Tibial artery (tissue), 4 donors: ENCODE measurements around the gene ACSF2.

Source experiments
- DNase-seq, 2 donors: peaks; one replicate each; pipeline ENCODE4 v3.0.0-alpha.2; 2019
- H3K27ac ChIP-seq, 2 donors: fragments of 200-600 bp; sonication (generic) in 1 of 2; 1 replicate in 1 of 2; 2 replicates in 1 of 2; pipeline ENCODE4 v1.5.1; 2018 to 2019; ENCODE audit warnings: mild to moderate bottlenecking in 1 of 2
- H3K27me3 ChIP-seq, 2 donors: fragments of 200-600 bp; sonication (generic) in 1 of 2; one replicate each; pipeline versions ENCODE4 v1.5.1 to v1.6.0; 2016 to 2019
- H3K36me3 ChIP-seq, 3 donors: fragments of 200-600 bp; sonication (generic) in 2 of 3; one replicate each; pipeline ENCODE4 v1.5.1; 2016 to 2019; ENCODE audit warnings: mild to moderate bottlenecking in 2 of 3
- H3K4me1 ChIP-seq, 4 donors: fragments of 200-600 bp; sonication (generic) in 2 of 4; 1 replicate in 3 of 4; 2 replicates in 1 of 4; pipeline ENCODE4 v1.5.1; 2016 to 2019
- H3K4me3 ChIP-seq, 2 donors: fragments of 200-600 bp; sonication (generic) in 1 of 2; 1 replicate in 1 of 2; 2 replicates in 1 of 2; pipeline ENCODE4 v1.5.1; 2018 to 2019; ENCODE audit warnings: mild to moderate bottlenecking in 2 of 2
- H3K9me3 ChIP-seq, 3 donors: fragments of 200-600 bp; sonication (generic) in 1 of 3; one replicate each; pipeline ENCODE4 v1.5.1; 2016 to 2019
- intact Hi-C: fragments of 100-400 bp; cut with DNase I; formaldehyde crosslinking; loops from one replicate; pipeline ENCODE4 v1.15.0; 2023; ENCODE audit warnings: low total_unique reads
- TF ChIP-seq, protein P1 (sequence below), 2 experiments: fragments of 200-600 bp in 1 of 2; fragments of 450-650 bp in 1 of 2; IDR thresholded peaks; one replicate each; pipeline ENCODE4 v1.5.1; 2017 to 2019; ENCODE audit warnings: antibody characterized with exemption in 2 of 2, mild to moderate bottlenecking in 1 of 2, moderate library complexity in 1 of 2

The ACSF2 gene, protein sequence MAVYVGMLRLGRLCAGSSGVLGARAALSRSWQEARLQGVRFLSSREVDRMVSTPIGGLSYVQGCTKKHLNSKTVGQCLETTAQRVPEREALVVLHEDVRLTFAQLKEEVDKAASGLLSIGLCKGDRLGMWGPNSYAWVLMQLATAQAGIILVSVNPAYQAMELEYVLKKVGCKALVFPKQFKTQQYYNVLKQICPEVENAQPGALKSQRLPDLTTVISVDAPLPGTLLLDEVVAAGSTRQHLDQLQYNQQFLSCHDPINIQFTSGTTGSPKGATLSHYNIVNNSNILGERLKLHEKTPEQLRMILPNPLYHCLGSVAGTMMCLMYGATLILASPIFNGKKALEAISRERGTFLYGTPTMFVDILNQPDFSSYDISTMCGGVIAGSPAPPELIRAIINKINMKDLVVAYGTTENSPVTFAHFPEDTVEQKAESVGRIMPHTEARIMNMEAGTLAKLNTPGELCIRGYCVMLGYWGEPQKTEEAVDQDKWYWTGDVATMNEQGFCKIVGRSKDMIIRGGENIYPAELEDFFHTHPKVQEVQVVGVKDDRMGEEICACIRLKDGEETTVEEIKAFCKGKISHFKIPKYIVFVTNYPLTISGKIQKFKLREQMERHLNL

DNA sequence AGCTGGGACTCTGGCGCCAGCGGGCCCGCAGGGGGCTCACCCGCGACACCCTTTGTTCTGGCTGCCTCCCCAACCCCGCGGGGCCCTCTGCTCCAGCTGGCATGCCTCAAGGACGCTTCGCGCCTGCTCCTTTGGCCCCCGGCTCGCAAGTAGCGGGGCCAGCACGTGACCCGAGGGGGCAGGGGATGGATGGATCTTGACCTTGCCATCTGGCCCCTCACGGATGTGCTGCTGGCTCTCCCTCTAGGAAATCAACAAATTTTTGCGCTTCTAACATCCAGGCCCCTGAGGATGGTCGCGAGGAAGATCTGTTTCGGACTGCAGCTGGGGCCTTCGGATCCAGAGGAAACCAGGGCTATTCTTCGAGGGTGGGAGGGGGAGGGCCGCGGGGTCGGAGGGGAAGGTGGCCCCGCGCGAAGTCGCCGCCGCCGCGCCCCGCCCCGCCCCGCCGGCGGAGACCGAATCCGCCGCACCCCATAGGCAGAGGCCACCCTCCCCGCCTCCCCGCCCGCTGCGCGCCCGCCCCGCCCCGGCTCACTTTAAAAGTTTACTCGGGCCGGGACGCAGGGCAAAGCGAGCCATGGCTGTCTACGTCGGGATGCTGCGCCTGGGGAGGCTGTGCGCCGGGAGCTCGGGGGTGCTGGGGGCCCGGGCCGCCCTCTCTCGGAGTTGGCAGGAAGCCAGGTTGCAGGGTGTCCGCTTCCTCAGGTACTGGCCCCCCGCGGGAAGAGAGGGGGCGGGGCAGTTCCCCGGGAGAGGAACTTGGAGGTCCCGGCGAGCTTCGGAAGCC, at the start of gene ACSF2:
Gene ACSF2, plus strand, starts transcription at position 537 of the 790 bp plus-strand sequence. Its CDS starts 44 bp downstream, at position 581.
- Histone ChIP-seq H3K4me3 (peak within 1 kb of the TSS; percentile 69 to 89), H3K27me3 (no peaks in the 10 kb centered on the region), H3K4me1 (peaks cover 0 to 38% (median 20%) of the 10 kb centered on the region in 4 donors), H3K27ac (peak within 1 kb of the TSS; percentile 81 to 86), H3K36me3 (no peaks in the 10 kb centered on the region), H3K9me3 (no peaks in the 10 kb centered on the region)
- DNase-seq, result peak; percentile 75 to 85
- TF ChIP-seq, protein P1, sequence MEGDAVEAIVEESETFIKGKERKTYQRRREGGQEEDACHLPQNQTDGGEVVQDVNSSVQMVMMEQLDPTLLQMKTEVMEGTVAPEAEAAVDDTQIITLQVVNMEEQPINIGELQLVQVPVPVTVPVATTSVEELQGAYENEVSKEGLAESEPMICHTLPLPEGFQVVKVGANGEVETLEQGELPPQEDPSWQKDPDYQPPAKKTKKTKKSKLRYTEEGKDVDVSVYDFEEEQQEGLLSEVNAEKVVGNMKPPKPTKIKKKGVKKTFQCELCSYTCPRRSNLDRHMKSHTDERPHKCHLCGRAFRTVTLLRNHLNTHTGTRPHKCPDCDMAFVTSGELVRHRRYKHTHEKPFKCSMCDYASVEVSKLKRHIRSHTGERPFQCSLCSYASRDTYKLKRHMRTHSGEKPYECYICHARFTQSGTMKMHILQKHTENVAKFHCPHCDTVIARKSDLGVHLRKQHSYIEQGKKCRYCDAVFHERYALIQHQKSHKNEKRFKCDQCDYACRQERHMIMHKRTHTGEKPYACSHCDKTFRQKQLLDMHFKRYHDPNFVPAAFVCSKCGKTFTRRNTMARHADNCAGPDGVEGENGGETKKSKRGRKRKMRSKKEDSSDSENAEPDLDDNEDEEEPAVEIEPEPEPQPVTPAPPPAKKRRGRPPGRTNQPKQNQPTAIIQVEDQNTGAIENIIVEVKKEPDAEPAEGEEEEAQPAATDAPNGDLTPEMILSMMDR (IDR thresholded peaks at IDR 0.05), result no peak
- intact Hi-C loops, result no loop called here

DNA sequence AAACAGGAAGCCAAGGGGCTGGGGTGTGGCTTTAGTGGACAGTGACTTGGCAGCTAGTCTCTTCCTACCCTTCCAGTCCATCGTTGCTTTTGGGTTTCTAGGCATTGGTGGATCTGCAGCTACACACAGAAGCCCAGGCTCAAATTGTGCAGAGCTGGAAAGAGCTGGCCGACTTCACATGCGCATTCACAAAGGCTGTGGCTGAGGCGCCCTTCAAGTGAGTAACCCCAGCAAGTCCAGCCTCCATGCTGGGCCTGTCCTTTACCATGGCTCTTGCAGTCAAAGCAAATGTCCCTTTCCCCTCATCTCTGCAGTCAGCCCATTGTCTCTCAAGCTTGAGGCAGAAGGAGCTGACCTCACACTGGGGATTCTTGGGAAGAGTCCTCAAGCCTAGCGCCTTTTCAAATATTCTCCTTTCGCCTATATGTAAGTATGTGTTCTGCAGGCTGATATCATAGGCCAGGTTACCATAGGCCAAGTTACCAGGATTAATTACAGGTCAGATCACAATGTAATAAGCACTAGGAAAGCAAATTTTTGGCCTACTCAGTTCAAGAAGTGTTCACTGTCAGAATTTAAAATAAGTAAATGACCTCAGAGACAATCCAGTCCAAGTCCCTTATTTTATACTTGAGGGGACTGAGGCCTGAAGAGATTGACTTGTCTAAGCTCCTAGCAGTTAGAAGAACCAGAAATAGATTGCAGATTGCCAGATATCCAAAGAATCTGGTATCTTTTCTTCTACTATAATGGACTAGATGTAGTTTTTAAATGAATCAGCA, 46.5 kb upstream of the ACSF2 start:
- H3K9me3 ChIP-seq, result no peaks in the 10 kb centered on the region
- no peak overlapping the region for H3K4me3 ChIP-seq
- intact Hi-C loops, result no loop called here
- H3K27ac ChIP-seq, result no peak overlapping the region
- H3K27me3 ChIP-seq, result no peaks in the 10 kb centered on the region
- TF ChIP-seq, protein P1 (IDR thresholded peaks at IDR 0.05), result no peak
- no peak for DNase-seq
- peaks cover 22 to 45% (median 37%) of the 10 kb centered on the region in 3 donors for H3K36me3 ChIP-seq
- H3K4me1 ChIP-seq, result no peaks in the 10 kb centered on the region

DNA sequence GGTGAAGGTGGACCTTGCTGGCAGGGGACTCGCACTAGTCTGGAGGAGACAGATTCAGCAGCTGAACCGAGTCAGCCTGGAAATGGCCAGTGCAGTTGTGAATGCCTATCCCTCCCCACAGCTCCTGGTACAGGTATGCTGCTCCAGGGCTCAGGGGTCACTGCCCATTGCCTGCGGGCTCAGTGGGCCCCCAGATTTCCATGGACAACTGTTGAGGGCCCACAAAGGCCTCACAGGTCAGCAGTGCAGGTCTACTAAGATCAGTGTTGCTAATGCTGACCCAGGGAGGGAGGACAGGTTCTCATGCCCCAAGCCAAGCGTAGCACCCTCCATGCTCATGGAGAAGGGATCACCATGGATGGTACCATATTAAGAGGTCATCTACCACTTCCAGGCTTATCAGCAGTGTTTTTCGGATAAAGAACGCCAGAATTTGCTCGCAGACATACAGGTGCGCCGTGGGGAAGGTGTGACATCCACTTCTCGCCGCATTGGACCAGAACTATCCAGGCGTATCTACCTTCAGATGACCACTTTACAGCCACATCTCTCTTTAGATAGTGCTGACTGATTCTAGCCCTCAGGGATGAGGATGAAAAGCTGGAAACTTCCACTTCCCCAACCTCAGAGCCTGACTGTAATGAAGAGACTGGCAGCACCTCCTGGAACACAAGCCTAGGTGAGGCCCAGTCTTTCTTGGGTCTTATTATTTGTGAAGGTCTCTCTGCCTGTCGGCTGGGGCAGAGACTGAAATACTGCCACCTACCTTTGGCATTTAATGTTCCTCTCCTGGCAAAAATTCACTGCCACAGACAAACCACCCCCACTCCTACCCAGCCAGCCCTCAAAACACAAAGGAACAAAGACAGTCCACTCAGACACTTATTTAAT, 45.4 kb upstream of the ACSF2 start:
- no peak overlapping the region for H3K27ac ChIP-seq
- intact Hi-C loops, result no loop called here
- DNase-seq, result no peak
- H3K27me3 ChIP-seq, result no peaks in the 10 kb centered on the region
- H3K9me3 ChIP-seq, result no peaks in the 10 kb centered on the region
- TF ChIP-seq, protein P1 (IDR thresholded peaks at IDR 0.05), result no peak
- no peak overlapping the region for H3K4me3 ChIP-seq
- H3K36me3 ChIP-seq, result peaks cover 32 to 56% (median 48%) of the 10 kb centered on the region in 3 donors
- H3K4me1 ChIP-seq, result no peaks in the 10 kb centered on the region

DNA sequence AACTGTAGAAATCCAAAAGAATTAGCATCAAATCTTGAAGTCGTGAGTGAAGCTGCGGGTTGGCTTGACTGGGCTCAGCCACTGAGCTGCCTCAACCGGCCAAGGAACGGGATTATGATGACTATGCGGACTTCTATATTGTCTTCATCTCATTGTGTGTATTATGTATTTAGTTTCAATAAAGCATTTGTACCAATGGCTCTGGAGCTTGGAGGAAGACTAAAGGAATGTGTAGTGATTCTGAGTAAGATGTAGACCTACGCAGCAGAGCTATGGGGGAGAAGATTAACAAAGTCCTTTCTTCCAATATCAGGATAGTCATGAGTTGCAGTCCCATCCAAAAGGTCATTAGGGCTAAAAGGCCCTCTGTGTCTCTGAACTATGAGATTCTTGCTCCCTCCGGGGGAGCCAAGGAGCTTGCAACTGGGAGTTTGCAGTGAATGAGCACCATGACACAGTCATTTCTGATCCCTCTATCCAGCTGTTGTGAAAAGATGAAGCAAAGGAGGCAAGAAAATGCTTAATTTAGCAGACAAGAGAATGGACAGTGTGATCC, 44.7 kb upstream of the ACSF2 start:
- Histone ChIP-seq H3K4me3 (no peak overlapping the region), H3K36me3 (peaks cover 39 to 63% (median 55%) of the 10 kb centered on the region in 3 donors), H3K27ac (no peak overlapping the region), H3K27me3 (no peaks in the 10 kb centered on the region), H3K9me3 (no peaks in the 10 kb centered on the region), H3K4me1 (no peaks in the 10 kb centered on the region)
- DNase-seq, result no peak
- intact Hi-C loops, result no loop called here
- TF ChIP-seq, protein P1 (IDR thresholded peaks at IDR 0.05), result no peak
